K562 (cell line): Measurements from ENCODE around the gene FKBP8. TPM values are rescaled to one million over a fixed set of nuclear protein-coding genes. Genes with fewer than 3 reads are reported as not detected.

Source experiments
- CREM ChIP-seq: IDR thresholded peaks from 2 replicates; pipeline ENCODE4 v1.6.1; 2014; ENCODE audit warnings: antibody characterized with exemption, low read depth
- EP300 ChIP-seq: IDR thresholded peaks from 2 replicates; pipeline ENCODE4 v1.6.1; 2012; ENCODE audit warnings: low read length, improper control_type of control experiment
- HDAC8 ChIP-seq: fragments of 450-650 bp; IDR thresholded peaks from 2 replicates; pipeline ENCODE4 v1.6.1; 2016; ENCODE audit warnings: mild to moderate bottlenecking, missing genetic modification characterization, moderate library complexity, missing compliant biosample characterization
- KAT7 ChIP-seq: sonication (generic); formaldehyde crosslinking; IDR thresholded peaks from 2 replicates; pipeline ENCODE4 v1.8.0; 2022; ENCODE audit warnings: missing genetic modification reagents, mild to moderate bottlenecking, borderline replicate concordance
- MAX ChIP-seq: sonication (generic); formaldehyde crosslinking; IDR thresholded peaks from 2 replicates; pipeline ENCODE4 v1.9.0; 2022; ENCODE audit warnings: mild to moderate bottlenecking, missing genetic modification reagents
- PBX2 ChIP-seq, 2 experiments: IDR thresholded peaks in 1 of 2; conservative IDR thresholded peaks in 1 of 2; 2 replicates each; pipeline ENCODE4 v1.6.1; 2016; ENCODE audit warnings: low read depth in 2 of 2, mild to moderate bottlenecking in 1 of 2, missing compliant biosample characterization in 1 of 2, missing genetic modification characterization in 1 of 2, moderate library complexity in 1 of 2
- PHB ChIP-seq: fragments of 250-450 bp; sonication (Bioruptor Pico); IDR thresholded peaks from 2 replicates; pipeline ENCODE4 v1.5.0; 2021
- SMARCE1 ChIP-seq: fragments of 450-650 bp; IDR thresholded peaks from 2 replicates; pipeline ENCODE4 v1.7.1; 2016; ENCODE audit warnings: mild to moderate bottlenecking
- ZNF384 ChIP-seq: IDR thresholded peaks from 2 replicates; pipeline ENCODE4 v1.6.1; 2012; ENCODE audit warnings: low read depth, low read length, improper control_type of control experiment
- polyA plus RNA-seq, 8 experiments: library from polyadenylated mRNA; depleted of rRNA in 4 of 8; stranded (reverse) in 5 of 8; unstranded in 3 of 8; fragments of >200 nt; fragmentation: Nextera tagmentation in 2 of 8; fragmentation: Illumina TruSeq in 1 of 8; extraction: Ambion mirVana in 2 of 8; extraction: Trizol in 1 of 8; gene quantifications; 2 replicates each; pipeline versions ENCODE4 v1.2.1 to v1.2.3, GENCODE V29; 2011 to 2014; ENCODE audit warnings: inconsistent platforms in 1 of 8, missing spikeins in 1 of 8
- total RNA-seq, 7 experiments: library from RNA; depleted of rRNA in 6 of 7; stranded (reverse); fragments of >200 nt in 6 of 7; fragmentation: Illumina TruSeq in 2 of 7; extraction: Trizol in 2 of 7; gene quantifications; 2 replicates each; pipeline versions ENCODE4 v1.2.1 to v1.2.3, GENCODE V29; 2011 to 2021; ENCODE audit warnings: low replicate concordance in 1 of 7

FKBP8 gene
- total and polyA plus RNA-seq, 9 of the 15 experiments (the other 6 are each of a cell fraction or from before 2014, with no cell fraction given), result 0.46 to 236 (median 104) TPM

GRCh38 chr19:18514800-18515682 lies 28.3 kb downstream of the FKBP8 start (continued):
- no peak for TF ChIP-seq SMARCE1
- TF ChIP-seq PBX2 (CRISPR knock-in tag; IDR thresholded peaks at IDR 0.05; ENCODE audit: low read depth), result no peak
- no peak for TF ChIP-seq PBX2 (tag; conservative IDR thresholded peaks at IDR 0.05; ENCODE audit: low read depth)
- TF ChIP-seq ZNF384, result no peak
- TF ChIP-seq EP300, result no peak
- peak; percentile 76 for TF ChIP-seq CREM
- TF ChIP-seq PHB, result no peak
- 0 out of 2 replicates have a peak, but pooled peaks have one; percentile 11 for TF ChIP-seq MAX (CRISPR knock-in tag)
- TF ChIP-seq HDAC8, result no peak
- no peak for TF ChIP-seq KAT7 (CRISPR knock-in tag)
